CD4-positive, alpha-beta T cell (primary cell): Measurements from ENCODE around the gene KIF14. TPM values are rescaled to one million over a fixed set of nuclear protein-coding genes. Genes with fewer than 3 reads are reported as not detected.
"Not testable (repeated sequence)": the region's sequence is repeated elsewhere in the genome, so short reads cannot be mapped to it uniquely, and the experiment has no call there.

ENCODE experiments used
- ATAC-seq: fragments of 200-7000 bp; cut with Tn5 transposase; one replicate; pipeline ENCODE4 v1.10.0; 2022; ENCODE audit warnings: mild to moderate bottlenecking; ENCODE audit not compliant: poor library complexity
- CTCF ChIA-PET: fragments of 350-600 bp; sonication (Branson Sonifier 250); formaldehyde crosslinking; loops from one replicate; lab custom pipeline; 2021; ENCODE audit warnings: antibody characterized with exemption, inconsistent platforms; lab: Charles Lee
- POLR2A ChIA-PET: fragments of 350-600 bp; sonication (Branson Sonifier 250); formaldehyde crosslinking; loops from one replicate; lab custom pipeline; 2021; ENCODE audit warnings: antibody characterized with exemption, inconsistent platforms; lab: Charles Lee
- DNase-seq, 14 experiments: peaks; one replicate each; pipeline ENCODE4 v3.0.0-alpha.2; 2013 to 2020; ENCODE audit warnings: mixed read lengths in 2 of 14
- H3K27ac ChIP-seq, 2 donors: one replicate each; pipeline versions ENCODE4 v1.5.1 to v1.7.0; 2013; ENCODE audit warnings: low read length in 2 of 2, low read depth in 1 of 2, mild to moderate bottlenecking in 1 of 2
- H3K27me3 ChIP-seq, 2 experiments: 1 replicate in 1 of 2; 2 replicates in 1 of 2; pipeline versions ENCODE4 v1.6.1 to v1.7.0; 2013; ENCODE audit warnings: low read length in 2 of 2, control low read depth in 1 of 2, mild to moderate bottlenecking in 1 of 2, moderate library complexity in 1 of 2; ENCODE audit not compliant: insufficient read depth in 2 of 2, control insufficient read depth in 1 of 2
- H3K36me3 ChIP-seq: one replicate; pipeline ENCODE4 v1.6.1; 2013; ENCODE audit warnings: low read length, control low read depth; ENCODE audit not compliant: insufficient read depth
- H3K4me1 ChIP-seq: one replicate; pipeline ENCODE4 v1.6.1; 2013; ENCODE audit warnings: low read length, control low read depth; ENCODE audit not compliant: insufficient read depth
- H3K4me3 ChIP-seq: one replicate; pipeline ENCODE4 v1.5.1; 2013; ENCODE audit warnings: mild to moderate bottlenecking, low read length, moderate library complexity
- H3K9me3 ChIP-seq, 2 experiments: 1 replicate in 1 of 2; 2 replicates in 1 of 2; pipeline versions ENCODE4 v1.6.1 to v1.7.0; 2013; ENCODE audit warnings: low read length in 2 of 2, mild to moderate bottlenecking in 2 of 2, control low read depth in 1 of 2, moderate library complexity in 1 of 2; ENCODE audit not compliant: control insufficient read depth in 1 of 2, insufficient read depth in 1 of 2
- H3K27ac Mint-ChIP-seq: one replicate; pipeline ENCODE4 v1.8.0; 2020; ENCODE audit warnings: mixed read lengths
- H3K27me3 Mint-ChIP-seq: one replicate; pipeline ENCODE4 v1.8.0; 2021; ENCODE audit warnings: mixed read lengths
- H3K36me3 Mint-ChIP-seq: one replicate; pipeline ENCODE4 v1.8.0; 2021; ENCODE audit warnings: low read depth, mixed read lengths
- H3K4me1 Mint-ChIP-seq: one replicate; pipeline ENCODE4 v1.8.0; 2021; ENCODE audit warnings: low read depth, mixed read lengths
- H3K4me3 Mint-ChIP-seq: one replicate; pipeline ENCODE4 v1.8.0; 2020; ENCODE audit warnings: mild to moderate bottlenecking, mixed read lengths
- H3K9me3 Mint-ChIP-seq: one replicate; pipeline ENCODE4 v1.8.0; 2020; ENCODE audit warnings: mixed read lengths
- intact Hi-C, 2 experiments: fragments of 100-400 bp; cut with DNase I in 1 of 2; cut with micrococcal nuclease in 1 of 2; formaldehyde crosslinking; loops; one replicate each; pipeline versions ENCODE4 v1.15.1 to v1.9.0; 2023 to 2025; cut with DNase I, micrococcal nuclease
- total RNA-seq, 174 experiments: library from RNA in 2 of 174; stranded (reverse) in 2 of 174; gene quantifications; one replicate each; pipeline ENCODE4 v1.2.3 and lab custom pipeline; 2021 to 2026
- TF ChIP-seq, protein P1 (sequence below): fragments of 200-600 bp; IDR thresholded peaks from one replicate; pipeline ENCODE4 v1.8.0; 2022; ENCODE audit warnings: antibody characterized with exemption, mild to moderate bottlenecking

The KIF14 gene
- total RNA-seq, 2 experiments from 2014 or later, result 0.11 TPM

DNA sequence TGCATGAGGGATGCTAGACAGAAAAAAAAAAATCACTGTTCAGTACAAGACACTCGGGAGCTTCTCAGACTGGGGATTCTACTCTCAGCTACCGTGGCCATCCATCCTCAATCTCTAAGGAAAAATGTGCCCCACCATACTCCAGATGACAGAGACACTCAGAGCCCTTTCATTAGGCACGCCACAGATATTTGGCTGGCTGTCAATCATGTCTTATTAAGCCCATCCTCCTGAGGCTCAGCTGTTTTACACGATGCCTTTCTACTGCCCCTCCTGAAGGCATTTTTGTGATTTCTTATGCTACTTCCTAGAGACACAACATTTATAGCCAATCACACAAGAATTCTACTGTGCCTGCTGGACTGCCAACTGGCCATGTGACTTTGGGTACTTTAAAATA, 92.9 kb downstream of the KIF14 start:
- Mint-ChIP-seq H3K4me3 (no peak overlapping the region), H3K27me3 (no peaks in the 10 kb centered on the region), H3K36me3 (no peaks in the 10 kb centered on the region), H3K27ac (no peak overlapping the region), H3K9me3 (no peaks in the 10 kb centered on the region), H3K4me1 (peaks cover 39% of the 10 kb centered on the region)
- H3K4me1 ChIP-seq, result peaks cover 33% of the 10 kb centered on the region
- no peak overlapping the region for H3K27ac ChIP-seq
- TF ChIP-seq, protein P1, sequence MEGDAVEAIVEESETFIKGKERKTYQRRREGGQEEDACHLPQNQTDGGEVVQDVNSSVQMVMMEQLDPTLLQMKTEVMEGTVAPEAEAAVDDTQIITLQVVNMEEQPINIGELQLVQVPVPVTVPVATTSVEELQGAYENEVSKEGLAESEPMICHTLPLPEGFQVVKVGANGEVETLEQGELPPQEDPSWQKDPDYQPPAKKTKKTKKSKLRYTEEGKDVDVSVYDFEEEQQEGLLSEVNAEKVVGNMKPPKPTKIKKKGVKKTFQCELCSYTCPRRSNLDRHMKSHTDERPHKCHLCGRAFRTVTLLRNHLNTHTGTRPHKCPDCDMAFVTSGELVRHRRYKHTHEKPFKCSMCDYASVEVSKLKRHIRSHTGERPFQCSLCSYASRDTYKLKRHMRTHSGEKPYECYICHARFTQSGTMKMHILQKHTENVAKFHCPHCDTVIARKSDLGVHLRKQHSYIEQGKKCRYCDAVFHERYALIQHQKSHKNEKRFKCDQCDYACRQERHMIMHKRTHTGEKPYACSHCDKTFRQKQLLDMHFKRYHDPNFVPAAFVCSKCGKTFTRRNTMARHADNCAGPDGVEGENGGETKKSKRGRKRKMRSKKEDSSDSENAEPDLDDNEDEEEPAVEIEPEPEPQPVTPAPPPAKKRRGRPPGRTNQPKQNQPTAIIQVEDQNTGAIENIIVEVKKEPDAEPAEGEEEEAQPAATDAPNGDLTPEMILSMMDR, result no peak
- H3K36me3 ChIP-seq, result no peaks in the 10 kb centered on the region
- no peak for ATAC-seq
- DNase-seq, result no peak
- H3K27me3 ChIP-seq, result no peaks in the 10 kb centered on the region
- intact Hi-C loops, result no loop called here
- ChIA-PET CTCF (no interaction called here), POLR2A (no interaction called here)
- no peaks in the 10 kb centered on the region for H3K9me3 ChIP-seq
- H3K4me3 ChIP-seq, result no peak overlapping the region

DNA sequence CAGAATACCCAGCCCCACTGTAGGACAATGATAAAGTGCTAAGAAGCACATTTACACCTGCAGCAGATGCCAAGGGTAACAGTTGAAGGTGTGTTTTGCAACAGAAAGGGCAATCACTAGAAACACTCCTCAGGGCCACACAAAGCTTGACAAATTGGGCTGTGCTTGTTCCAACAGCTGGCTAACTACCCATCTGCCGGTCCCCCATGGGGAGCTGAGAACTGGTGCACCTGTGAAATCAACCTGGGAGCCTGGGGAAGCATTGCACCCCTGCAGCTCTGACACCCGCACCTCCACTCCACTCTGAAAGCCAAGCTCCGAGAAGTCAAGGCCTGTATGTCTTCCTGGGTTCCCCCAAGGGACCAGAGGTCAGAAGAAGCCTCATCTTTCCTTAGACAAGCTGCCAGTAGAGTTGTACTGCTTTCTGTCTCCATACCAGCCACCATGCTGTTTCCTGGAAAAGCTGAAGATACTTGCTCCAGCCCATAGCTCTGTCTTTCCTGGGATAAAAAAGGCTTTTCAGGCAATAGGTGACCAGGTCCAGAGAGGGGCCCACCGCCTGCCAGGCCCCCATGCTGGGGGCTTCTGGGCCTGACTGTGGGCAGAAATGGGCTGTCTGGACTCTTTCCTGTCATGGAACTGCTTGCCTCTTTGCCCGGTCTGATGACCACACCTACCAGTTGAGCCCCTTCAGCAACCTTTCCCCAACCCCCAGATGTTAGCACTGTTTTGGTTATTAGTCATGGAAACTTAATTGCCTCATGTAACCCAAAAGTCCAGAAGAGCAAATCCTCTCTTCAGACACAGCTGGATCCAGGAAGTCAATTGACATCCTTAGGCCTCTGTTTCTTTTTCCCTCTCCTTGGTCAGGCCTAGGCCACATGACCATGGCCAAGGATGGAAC, 93.6 kb downstream of the KIF14 start:
- no peak for DNase-seq
- POLR2A ChIA-PET, result no interaction called here
- H3K9me3 Mint-ChIP-seq, result no peaks in the 10 kb centered on the region
- no peaks in the 10 kb centered on the region for H3K36me3 ChIP-seq
- H3K27me3 Mint-ChIP-seq, result no peaks in the 10 kb centered on the region
- no peaks in the 10 kb centered on the region for H3K9me3 ChIP-seq
- TF ChIP-seq, protein P1, result no peak
- H3K27ac Mint-ChIP-seq, result no peak overlapping the region
- H3K4me1 ChIP-seq, result peaks cover 26% of the 10 kb centered on the region
- no peaks in the 10 kb centered on the region for H3K36me3 Mint-ChIP-seq
- no peak overlapping the region for H3K27ac ChIP-seq
- no peaks in the 10 kb centered on the region for H3K27me3 ChIP-seq
- no peak for ATAC-seq
- H3K4me3 ChIP-seq, result no peak overlapping the region
- CTCF ChIA-PET, result interaction anchor here (0.7 kb wide), 1 partner anchor 8 kb away, joined by 4 read pairs; no protein-coding TSS in a partner anchor
- peaks cover 34% of the 10 kb centered on the region for H3K4me1 Mint-ChIP-seq
- H3K4me3 Mint-ChIP-seq, result no peak overlapping the region
- intact Hi-C loops, result no loop called here

DNA sequence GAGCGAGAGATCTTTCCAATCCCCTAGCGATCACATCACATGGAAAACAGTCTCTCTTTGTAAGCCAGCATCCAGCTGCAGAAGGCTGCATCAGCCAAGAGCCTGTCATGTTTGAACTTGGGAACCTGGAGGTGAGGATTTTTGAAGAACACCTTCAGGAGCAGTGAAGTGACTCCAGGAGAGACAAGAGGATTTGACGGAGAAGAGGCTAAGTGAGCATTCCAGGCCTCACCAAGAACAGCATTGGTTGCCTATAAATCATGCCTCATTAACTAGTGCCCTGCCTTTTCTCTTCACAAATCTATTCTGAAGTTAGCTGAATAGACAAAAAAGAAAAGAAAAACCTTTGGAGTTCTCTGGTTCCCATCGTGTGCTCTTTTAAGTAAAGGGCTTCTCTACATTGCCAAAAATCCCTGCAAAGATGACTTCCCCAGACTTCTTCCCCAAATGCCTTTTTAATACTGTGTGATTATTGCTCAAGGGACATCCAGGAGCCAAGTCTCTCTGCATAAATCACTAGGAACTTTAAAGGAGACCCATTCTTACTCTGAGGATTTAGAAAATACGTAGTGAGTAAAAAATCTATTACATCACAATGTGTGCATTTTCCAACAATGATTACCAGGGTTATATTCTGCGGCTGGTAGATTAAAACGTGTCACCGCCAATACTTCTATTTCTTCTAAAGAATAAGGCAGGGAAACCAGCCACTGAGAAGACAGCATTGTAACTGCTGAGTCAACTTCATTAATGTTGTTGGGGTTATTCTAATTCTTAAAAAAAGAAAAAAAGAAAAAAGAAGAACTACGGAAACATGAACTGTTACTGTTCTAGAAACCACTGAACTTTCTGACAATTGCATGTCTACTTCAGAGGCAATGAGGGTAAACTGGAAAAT, 95.2 kb downstream of the KIF14 start:
- Histone ChIP-seq H3K27me3 (no peaks in the 10 kb centered on the region), H3K27ac (no peak overlapping the region), H3K9me3 (no peaks in the 10 kb centered on the region), H3K36me3 (no peaks in the 10 kb centered on the region), H3K4me3 (no peak overlapping the region), H3K4me1 (peaks cover 14% of the 10 kb centered on the region)
- Mint-ChIP-seq H3K27ac (no peak overlapping the region), H3K4me3 (no peak overlapping the region), H3K36me3 (no peaks in the 10 kb centered on the region), H3K27me3 (no peaks in the 10 kb centered on the region), H3K4me1 (peaks cover 22% of the 10 kb centered on the region), H3K9me3 (no peaks in the 10 kb centered on the region)
- TF ChIP-seq, protein P1, result no peak
- CTCF ChIA-PET, result no interaction called here
- POLR2A ChIA-PET, result no interaction called here
- DNase-seq (no peak), ATAC-seq (no peak)
- intact Hi-C loops, result no loop called here

DNA sequence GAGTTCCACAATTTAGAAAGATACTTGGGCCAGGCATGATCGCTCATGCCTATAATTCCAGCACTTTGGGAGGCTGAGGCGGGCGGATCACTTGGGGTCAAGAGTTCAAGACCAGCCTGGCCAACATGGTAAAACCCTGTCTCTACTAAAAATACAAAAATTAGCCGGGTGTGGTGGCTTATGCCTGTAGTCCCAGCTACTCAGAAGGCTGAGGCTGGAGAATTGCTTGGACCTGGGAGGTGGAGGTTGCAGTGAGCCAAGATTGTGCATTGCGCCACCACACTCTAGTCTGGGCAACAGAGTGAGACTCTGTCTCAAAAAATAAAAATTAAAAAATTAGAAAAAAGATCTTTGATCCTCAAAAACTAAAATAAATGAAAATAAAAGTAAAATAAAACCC, 96.0 kb downstream of the KIF14 start:
- H3K4me3 ChIP-seq, ATAC-seq, H3K4me1 ChIP-seq, DNase-seq, H3K27me3 ChIP-seq, intact Hi-C loops, H3K27ac ChIP-seq, H3K36me3 ChIP-seq, H3K4me3 Mint-ChIP-seq, H3K27ac Mint-ChIP-seq, H3K9me3 Mint-ChIP-seq, POLR2A ChIA-PET, H3K36me3 Mint-ChIP-seq, H3K27me3 Mint-ChIP-seq, CTCF ChIA-PET, H3K9me3 ChIP-seq: not testable (repeated sequence)
- H3K4me1 Mint-ChIP-seq, result peaks cover 15% of the 10 kb centered on the region
